RWPE2 (cell line): ENCODE measurements around the gene MMS22L.
"Not testable (repeated sequence)": the region's sequence is repeated elsewhere in the genome, so short reads cannot be mapped to it uniquely, and the experiment has no call there.

Experiments used
- ATAC-seq: fragments of 200-7000 bp; cut with Tn5 transposase; 3 replicates; pipeline ENCODE4 v1.9.1; 2021; ENCODE audit warnings: low read depth
- DNase-seq: peaks from one replicate; pipeline ENCODE4 v3.0.0-alpha.2; 2020; ENCODE audit warnings: low spot score
- H3K27ac ChIP-seq: fragments of 450-650 bp; 2 replicates; pipeline ENCODE4 v1.5.1; 2017; ENCODE audit warnings: mild to moderate bottlenecking; ENCODE audit not compliant: poor library complexity, severe bottlenecking
- H3K27me3 ChIP-seq: fragments of 250-450 bp; sonication (Bioruptor Pico); 2 replicates; pipeline ENCODE4 v1.5.1; 2021; ENCODE audit warnings: mild to moderate bottlenecking, moderate library complexity; ENCODE audit not compliant: insufficient read depth, poor library complexity, severe bottlenecking
- H3K36me3 ChIP-seq: fragments of 250-450 bp; sonication (Bioruptor Pico); 2 replicates; pipeline ENCODE4 v1.5.1; 2020; ENCODE audit warnings: low read depth, mild to moderate bottlenecking, moderate library complexity
- H3K4me1 ChIP-seq: fragments of 250-450 bp; sonication (Bioruptor Pico); 2 replicates; pipeline ENCODE4 v1.5.1; 2021; ENCODE audit warnings: mild to moderate bottlenecking, moderate library complexity; ENCODE audit not compliant: insufficient read depth, poor library complexity, severe bottlenecking
- H3K4me3 ChIP-seq: fragments of 250-450 bp; sonication (Bioruptor Pico); 2 replicates; pipeline ENCODE4 v1.5.1; 2021; ENCODE audit warnings: mild to moderate bottlenecking, moderate library complexity; ENCODE audit not compliant: severe bottlenecking
- H3K9me3 ChIP-seq: fragments of 250-450 bp; sonication (Bioruptor Pico); 2 replicates; pipeline ENCODE4 v1.5.1; 2021; ENCODE audit warnings: mild to moderate bottlenecking, moderate library complexity; ENCODE audit not compliant: severe bottlenecking
- CTCF ChIP-seq: fragments of 450-650 bp; IDR thresholded peaks from one replicate; pipeline ENCODE4 v1.5.1; 2017; ENCODE audit warnings: mild to moderate bottlenecking, moderate library complexity; ENCODE audit not compliant: poor library complexity, severe bottlenecking

MMS22L gene

GRCh38 chr6:97176468-97176867 lies 106.5 kb downstream of the MMS22L start:
- H3K36me3 ChIP-seq, result peaks cover 73% of the 10 kb centered on the region
- no peaks in the 10 kb centered on the region for H3K9me3 ChIP-seq
- H3K4me3 ChIP-seq, result no peak overlapping the region
- no peaks in the 10 kb centered on the region for H3K27me3 ChIP-seq
- H3K27ac ChIP-seq, result no peak overlapping the region
- ATAC-seq (no peak), DNase-seq (no peak)
- no peak for TF ChIP-seq CTCF
- H3K4me1 ChIP-seq, result no peaks in the 10 kb centered on the region

GRCh38 chr6:97175806-97176205 lies 107.2 kb downstream of the MMS22L start:
- Histone ChIP-seq H3K36me3 (peaks cover 71% of the 10 kb centered on the region), H3K4me1 (no peaks in the 10 kb centered on the region), H3K27ac (no peak overlapping the region), H3K9me3 (no peaks in the 10 kb centered on the region), H3K27me3 (no peaks in the 10 kb centered on the region), H3K4me3 (no peak overlapping the region)
- no peak for ATAC-seq
- TF ChIP-seq CTCF, result no peak
- no peak for DNase-seq

GRCh38 chr6:97174471-97174870 lies 108.5 kb downstream of the MMS22L start:
- Histone ChIP-seq H3K36me3 (peaks cover 65% of the 10 kb centered on the region), H3K9me3 (no peaks in the 10 kb centered on the region), H3K4me1 (no peaks in the 10 kb centered on the region), H3K27me3 (no peaks in the 10 kb centered on the region), H3K27ac (no peak overlapping the region), H3K4me3 (no peak overlapping the region)
- DNase-seq, result no peak
- no peak for TF ChIP-seq CTCF
- ATAC-seq, result no peak

GRCh38 chr6:97160280-97160679 lies 122.7 kb downstream of the MMS22L start:
- Histone ChIP-seq H3K4me3 (no peak overlapping the region), H3K27me3 (no peaks in the 10 kb centered on the region), H3K4me1 (no peaks in the 10 kb centered on the region), H3K36me3 (peaks cover 48% of the 10 kb centered on the region), H3K9me3 (no peaks in the 10 kb centered on the region), H3K27ac (no peak overlapping the region)
- TF ChIP-seq CTCF, result no peak
- ATAC-seq (no peak), DNase-seq (no peak)

- H3K27ac ChIP-seq, ATAC-seq, H3K9me3 ChIP-seq, H3K4me3 ChIP-seq, H3K27me3 ChIP-seq, DNase-seq, H3K4me1 ChIP-seq: not testable (repeated sequence)
- H3K36me3 ChIP-seq, result peaks cover 49% of the 10 kb centered on the region
These were observed 127.6 kb downstream of the MMS22L start for GRCh38 chr6:97155447-97155846.
